Nephron progenitor cell (in vitro differentiated cells): ENCODE results near the gene IQCE.

Source experiments
- DNase-seq: peaks from one replicate; pipeline ENCODE4 v3.0.0; 2021
- H3K27ac Mint-ChIP-seq: 2 replicates; pipeline ENCODE4 v1.8.0; 2021; ENCODE audit warnings: mild to moderate bottlenecking, moderate library complexity, mixed read lengths
- H3K27me3 Mint-ChIP-seq: 2 replicates; pipeline ENCODE4 v1.8.0; 2021; ENCODE audit warnings: mild to moderate bottlenecking, low read depth, mixed read lengths; ENCODE audit not compliant: poor library complexity
- H3K36me3 Mint-ChIP-seq: 2 replicates; pipeline ENCODE4 v1.8.0; 2021; ENCODE audit warnings: low read depth, mixed read lengths
- H3K4me1 Mint-ChIP-seq: 2 replicates; pipeline ENCODE4 v1.8.0; 2021; ENCODE audit warnings: mixed read lengths
- H3K4me3 Mint-ChIP-seq: 2 replicates; pipeline ENCODE4 v1.8.0; 2021; ENCODE audit warnings: mild to moderate bottlenecking, moderate library complexity, mixed read lengths
- H3K9me3 Mint-ChIP-seq: 2 replicates; pipeline ENCODE4 v1.8.0; 2021; ENCODE audit warnings: mild to moderate bottlenecking, moderate library complexity, mixed read lengths
- CTCF ChIP-seq: fragments of 200-600 bp; sonication (generic); IDR thresholded peaks from 2 replicates; pipeline ENCODE4 v1.5.0; 2021; ENCODE audit warnings: antibody characterized with exemption

IQCE gene

GRCh38 chr7:2663960-2664359 is 105.2 kb downstream of the IQCE start:
- no peak for DNase-seq
- peaks cover 4% of the 10 kb centered on the region for H3K27me3 Mint-ChIP-seq
- TF ChIP-seq CTCF = no peak
- no peak overlapping the region for H3K4me3 Mint-ChIP-seq
- H3K27ac Mint-ChIP-seq = peak overlapping the region; percentile 71
- H3K4me1 Mint-ChIP-seq = no peaks in the 10 kb centered on the region
- H3K9me3 Mint-ChIP-seq = no peaks in the 10 kb centered on the region
- no peaks in the 10 kb centered on the region for H3K36me3 Mint-ChIP-seq
